Esophagus muscularis mucosa (tissue), 3 donors: Measurements from ENCODE around the gene SUPT3H.

Experiments
- CTCF ChIP-seq, 3 experiments: fragments of 200-600 bp in 2 of 3; fragments of 450-650 bp in 1 of 3; sonication (generic) in 2 of 3; IDR thresholded peaks; one replicate each; pipeline ENCODE4 v1.5.1; 2017 to 2019; ENCODE audit warnings: antibody characterized with exemption in 3 of 3, mild to moderate bottlenecking in 2 of 3, moderate library complexity in 1 of 3
- POLR2A ChIP-seq: fragments of 450-650 bp; IDR thresholded peaks from one replicate; pipeline ENCODE4 v1.6.1; 2017; ENCODE audit warnings: antibody characterized with exemption, moderate library complexity, mild to moderate bottlenecking, low read depth
- POLR2AphosphoS5 ChIP-seq, 2 donors: sonication (generic); formaldehyde crosslinking; IDR thresholded peaks; one replicate each; pipeline ENCODE4 v1.6.1; 2017; ENCODE audit warnings: antibody characterized with exemption in 2 of 2

DNA sequence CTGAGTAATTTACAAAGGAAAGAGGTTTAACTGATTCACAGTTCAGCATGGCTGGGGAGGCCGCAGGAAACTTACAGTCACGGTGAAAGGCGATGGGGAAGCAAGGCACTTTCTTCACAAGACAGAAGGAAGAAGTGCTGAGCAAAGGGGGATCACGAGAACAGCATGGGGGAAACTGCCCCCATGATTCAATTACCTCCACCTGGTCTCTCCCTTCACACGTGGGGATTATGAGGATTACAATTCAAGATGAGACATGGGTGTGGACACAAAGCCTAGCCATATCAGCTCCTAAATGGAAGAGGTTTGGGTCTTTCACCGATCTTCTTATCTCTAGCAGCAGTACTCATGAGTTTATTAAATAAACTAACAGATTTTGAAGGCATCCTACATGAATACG is 202.5 kb downstream of the SUPT3H start:
- no peak for TF ChIP-seq CTCF (IDR thresholded peaks at IDR 0.05)
- TF ChIP-seq POLR2A, result no peak
- no peak for TF ChIP-seq POLR2AphosphoS5 (IDR thresholded peaks at IDR 0.05)
